ENCODE measurements around the gene FNTB.
"Not testable (repeated sequence)": the region's sequence is repeated elsewhere in the genome, so short reads cannot be mapped to it uniquely, and the experiment has no call there.

FNTB gene

DNA sequence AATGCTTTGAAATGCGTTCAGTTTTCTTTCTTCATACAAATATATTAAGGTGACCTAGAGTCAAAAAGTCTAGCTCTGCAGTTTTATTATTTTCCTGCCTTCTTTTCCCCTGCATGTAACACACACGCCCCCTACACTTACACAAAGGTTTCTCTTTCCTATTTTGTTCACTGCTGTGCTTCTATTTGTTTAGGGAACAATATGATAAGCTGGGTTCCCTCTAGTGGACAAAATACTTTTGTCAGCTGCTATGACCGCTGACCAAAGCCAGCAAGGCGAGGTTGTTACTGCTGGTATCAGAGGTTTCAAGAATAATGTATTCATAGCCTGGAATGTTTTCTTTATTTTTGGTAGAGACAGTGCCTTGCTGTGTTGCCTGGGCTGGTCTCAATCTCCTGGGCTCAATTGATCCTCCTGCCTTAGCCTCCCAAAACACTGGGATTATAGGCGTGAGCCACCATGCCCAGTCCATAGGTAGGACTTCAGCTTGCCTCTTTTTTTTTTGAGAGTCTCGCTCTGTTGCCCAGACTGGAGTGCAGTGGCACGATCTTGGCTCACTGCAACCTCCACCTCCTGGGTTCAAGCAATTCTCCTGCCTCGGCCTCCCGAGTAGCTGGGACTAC, 33.4 kb downstream of the FNTB start:
- no peak for DNase-seq

DNA sequence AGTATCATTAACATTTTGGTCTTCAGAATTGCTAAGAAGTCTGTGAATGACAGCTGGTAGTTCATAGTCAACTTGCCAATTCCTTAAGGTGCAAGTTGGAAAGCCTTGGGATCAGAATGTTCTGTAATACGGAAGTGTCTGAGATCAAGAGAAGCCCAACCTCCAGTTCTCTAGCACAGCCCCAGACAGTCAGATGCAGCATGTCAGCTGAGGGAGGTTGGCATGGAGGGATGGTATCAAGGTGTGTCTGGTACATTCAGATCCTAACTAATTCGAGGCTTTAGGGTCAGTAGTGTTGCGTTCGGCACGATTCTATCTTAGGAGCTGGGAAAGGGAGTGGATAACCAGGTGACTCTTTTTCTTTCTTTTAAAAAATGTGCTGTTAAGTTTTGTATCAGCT, 38.3 kb downstream of the FNTB start:
- DNase-seq: no peak

DNA sequence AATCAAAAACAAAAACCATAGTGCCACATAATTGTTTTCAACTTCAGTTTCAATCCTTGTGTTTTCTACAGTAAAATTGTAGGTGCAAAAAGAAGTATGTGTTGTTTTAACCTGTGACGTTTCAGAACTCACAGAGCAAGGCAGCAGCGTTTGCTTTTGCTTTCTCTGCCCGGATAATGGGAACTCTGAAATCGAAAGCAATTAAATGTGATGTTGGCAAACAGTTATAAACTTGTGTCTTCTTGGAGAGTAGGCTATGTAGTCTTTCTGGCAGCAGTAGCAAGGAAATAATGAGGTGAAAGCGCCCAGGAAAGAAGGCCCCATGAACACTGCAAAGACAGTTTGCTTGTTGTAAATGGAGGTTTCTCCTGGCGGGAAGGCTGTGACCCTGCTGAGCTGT, 39.1 kb downstream of the FNTB start:
- no peak for DNase-seq

DNA sequence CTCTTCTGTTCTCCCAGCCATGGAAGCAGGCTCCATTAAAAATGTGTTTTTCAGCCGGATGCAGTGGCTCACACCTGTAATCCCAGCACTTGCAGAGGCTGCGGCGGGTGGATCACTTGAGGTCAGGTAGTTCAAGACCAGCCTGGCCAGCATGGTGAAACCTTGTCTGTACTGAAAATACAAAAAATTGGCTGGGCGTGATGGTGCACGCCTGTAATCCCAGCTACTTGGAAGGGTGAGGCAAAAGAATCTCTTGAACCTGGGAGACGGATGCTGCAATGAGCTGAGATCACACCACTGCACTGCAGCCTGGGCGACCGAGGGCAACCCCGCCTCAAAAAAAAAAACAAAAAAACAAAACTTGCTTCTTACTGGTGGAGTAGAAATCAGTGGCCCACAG, 39.8 kb downstream of the FNTB start:
- DNase-seq: no peak

DNA sequence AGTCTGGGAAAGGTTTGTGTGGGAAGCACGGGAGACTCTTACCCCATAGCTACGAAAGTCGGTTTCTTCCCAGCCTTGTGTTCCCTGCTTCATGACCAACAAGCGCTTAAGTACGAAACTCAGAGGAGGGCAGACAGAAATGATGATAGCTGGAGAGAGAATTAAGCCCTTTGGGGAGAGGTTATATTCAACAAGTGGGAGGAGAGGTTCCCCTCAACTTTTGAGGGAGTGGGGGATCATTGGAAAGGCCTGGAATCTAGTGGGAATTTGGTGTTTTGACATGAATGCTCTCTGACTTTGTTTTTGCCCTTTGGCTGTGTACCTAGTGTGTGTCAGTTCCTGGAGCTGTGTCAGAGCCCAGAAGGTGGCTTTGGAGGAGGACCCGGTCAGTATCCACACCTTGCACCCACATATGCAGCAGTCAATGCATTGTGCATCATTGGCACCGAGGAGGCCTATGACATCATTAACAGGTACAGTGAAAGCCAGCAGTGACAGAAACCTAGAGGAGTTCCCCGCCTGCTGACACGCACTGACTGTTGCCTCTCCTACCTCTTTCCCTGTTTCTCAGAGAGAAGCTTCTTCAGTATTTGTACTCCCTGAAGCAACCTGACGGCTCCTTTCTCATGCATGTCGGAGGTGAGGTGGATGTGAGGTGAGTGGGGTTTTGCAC, 40.6 kb downstream of the FNTB start:
- DNase-seq: no peak

DNA sequence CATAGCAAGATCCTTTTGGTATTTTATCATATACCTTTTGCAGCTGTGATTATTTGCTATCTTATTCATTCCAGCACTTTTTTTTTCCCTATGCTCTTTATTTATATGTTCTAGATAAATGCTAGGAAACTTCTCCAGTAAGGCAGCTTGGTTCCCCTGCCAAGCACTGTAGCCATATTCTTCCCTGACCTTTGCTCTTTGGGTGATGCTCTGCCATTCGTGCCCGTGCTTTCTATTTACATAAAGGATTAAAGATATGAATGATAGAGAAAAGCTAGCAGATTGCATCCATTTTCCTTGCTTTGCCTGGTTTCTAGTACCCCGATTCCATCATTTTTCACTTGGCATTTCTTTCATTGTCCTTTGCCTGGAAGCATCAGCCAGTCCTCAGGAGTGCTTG, 42.2 kb downstream of the FNTB start:
- DNase-seq: no peak

DNA sequence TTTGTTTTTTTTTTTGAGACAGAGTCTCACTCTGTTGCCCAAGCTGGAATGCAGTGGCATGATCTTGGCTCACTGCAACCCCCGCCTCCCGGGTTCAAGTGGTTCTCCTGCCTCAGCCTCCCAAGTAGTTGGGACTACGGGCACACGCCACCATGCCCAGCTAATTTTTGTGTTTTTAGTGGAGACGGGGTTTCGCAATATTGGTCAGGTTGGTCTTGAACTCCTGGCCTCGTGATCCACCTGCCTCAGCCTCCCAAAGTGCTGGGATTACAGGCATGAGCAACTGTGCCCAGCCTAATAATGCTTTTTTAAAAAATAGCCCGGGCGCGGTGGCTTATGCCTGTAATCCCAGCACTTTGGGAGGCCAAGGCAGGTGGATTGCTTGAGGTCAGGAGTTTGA, 44.6 kb downstream of the FNTB start:
- not testable (repeated sequence) for DNase-seq

DNA sequence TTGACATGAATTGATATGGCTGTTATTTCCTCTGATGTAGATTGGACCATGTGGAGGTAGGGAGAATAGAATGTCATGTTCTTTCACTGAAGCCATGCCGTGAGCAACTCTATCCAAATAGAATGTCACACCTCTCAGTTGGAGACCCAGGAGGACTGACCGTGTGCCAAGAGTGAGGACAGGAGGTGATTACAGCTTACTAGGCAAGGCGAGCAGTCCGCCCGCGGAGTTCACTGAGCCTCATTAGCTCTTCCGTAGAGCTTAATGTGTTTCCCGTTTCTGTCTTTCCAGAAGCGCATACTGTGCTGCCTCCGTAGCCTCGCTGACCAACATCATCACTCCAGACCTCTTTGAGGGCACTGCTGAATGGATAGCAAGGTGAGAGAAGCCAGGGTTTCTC, 45.6 kb downstream of the FNTB start:
- no peak for DNase-seq

DNA sequence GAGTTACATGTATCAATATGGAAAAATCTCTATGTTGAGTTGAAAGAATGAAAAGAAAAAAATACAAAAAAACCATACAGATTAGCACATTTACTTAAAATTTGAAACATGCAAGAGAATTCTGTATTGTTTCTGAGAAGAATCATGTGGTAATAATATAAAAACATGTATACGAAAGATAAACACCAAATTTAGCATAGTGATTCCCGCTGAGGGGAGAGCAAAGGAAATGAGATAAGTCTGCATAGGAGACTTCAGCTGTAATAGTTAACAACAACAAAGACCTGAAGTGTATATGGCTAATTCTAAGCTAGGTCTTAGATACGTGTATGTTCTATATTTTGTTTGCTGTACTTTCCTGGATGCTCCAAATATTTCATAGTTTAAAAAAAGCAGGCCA, 46.5 kb downstream of the FNTB start:
- no peak for DNase-seq

DNA sequence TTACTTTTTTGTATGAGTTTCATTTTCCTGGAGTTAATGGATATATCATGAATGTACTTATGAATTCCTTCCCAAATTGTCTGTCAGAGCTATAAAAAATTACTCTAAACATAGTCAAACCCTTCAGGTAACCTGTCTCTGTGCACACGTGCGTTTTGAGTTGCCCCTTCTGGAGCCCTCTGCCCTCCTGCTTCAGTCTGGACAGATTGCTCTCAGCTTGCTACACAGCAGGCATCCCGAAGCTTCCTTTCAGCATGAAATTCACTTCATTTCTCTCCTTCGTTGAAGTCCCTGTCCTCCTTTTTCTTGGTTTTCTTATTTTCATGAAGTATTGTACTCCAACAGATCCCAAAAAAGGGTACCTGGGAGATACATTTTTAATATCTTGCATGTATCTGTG, 47.3 kb downstream of the FNTB start:
- no peak for DNase-seq

DNA sequence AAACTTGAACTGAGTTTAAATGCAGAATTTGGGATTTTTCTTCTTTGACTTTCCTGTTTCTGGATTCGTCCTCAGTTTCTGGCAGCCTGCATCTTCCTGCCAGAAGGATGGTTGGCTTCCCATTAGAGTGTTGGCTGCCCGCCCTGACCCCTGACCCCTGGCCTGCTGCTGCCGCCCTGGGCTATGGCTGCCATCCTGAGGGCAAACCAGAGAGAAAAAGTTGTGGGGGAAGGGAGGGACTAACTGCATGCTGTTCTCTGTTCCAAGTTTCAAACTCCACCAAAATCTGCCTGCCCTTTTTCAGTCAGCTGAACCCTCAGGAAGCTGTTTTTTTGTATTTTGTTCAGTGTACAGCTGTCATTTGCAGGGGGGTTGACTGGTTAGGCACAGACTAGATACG, 48.4 kb downstream of the FNTB start:
- no peak for DNase-seq

DNA sequence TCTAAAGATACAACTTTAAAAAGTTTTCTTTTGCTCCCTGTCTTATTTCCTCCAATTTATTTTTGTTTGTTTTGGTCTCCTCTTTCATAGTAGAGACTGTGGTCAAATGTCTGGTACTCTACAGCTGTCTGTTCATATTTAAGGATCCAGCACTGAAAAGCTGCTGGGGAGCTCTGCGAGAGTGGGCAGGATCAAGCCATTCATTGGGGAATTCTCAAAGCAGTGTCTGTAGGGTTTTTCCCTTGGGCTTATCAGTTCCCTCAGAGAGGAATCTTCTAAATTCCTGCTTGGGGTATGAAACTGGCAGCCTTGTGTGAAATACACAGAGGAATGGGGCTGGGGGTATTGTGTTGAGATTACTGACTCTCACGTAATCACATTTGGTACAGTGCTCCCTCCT, 52.3 kb downstream of the FNTB start:
- DNase-seq: no peak

DNA sequence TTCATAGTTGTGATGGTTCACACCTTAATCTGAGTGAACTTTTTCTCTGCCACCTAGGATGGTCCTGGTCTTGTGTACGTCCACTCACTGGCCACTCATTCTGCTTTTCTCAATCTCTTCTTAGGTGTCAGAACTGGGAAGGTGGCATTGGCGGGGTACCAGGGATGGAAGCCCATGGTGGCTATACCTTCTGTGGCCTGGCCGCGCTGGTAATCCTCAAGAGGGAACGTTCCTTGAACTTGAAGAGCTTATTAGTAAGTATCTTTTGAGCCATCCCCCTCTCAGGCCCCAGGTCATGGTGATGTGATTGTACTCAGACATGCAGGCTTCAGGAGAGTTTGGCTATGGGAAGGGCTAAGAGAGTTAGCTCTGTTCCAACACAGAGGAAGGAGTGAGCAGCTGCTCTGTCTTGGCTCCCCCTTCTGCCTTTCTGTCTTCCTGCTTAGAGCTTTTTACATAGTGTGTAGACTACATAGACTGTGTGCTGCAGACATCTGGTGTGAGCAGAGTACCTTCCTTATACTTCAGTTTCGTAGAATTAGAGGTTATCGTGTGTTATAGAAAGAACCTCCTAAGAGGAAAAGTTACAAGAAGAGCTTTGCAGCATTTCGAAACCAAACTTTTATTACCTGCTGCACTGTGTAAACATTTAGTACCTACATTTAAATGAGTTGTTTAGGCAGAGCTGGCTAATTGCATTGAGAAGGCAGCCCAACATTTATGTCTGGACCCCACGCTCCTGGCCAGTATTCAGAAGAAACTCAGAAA, 54.2 kb downstream of the FNTB start:
- DNase-seq: no peak

DNA sequence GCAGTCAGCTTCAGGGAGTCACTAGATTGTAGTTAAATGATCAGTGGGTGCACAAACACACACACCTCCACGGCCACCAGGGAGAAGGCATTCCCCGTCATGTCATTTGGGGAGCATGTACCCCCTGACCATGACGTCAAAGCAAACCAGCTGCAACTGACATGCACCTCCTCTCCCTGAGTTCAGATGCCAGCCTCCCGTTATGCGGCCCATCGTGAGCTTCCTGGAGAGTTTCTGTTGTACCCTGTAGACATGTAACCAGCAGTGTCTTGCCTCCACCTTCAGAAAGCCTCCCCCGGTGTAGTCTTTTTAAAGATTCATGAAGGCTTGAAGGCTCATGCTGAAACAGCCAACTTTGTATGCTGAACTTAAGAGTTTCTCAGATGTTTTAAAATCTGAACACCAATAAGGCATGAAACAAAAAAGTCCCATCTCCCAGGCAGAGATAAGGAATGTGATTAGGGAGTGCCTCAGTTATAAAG, 54.8 kb downstream of the FNTB start:
- DNase-seq: no peak

DNA sequence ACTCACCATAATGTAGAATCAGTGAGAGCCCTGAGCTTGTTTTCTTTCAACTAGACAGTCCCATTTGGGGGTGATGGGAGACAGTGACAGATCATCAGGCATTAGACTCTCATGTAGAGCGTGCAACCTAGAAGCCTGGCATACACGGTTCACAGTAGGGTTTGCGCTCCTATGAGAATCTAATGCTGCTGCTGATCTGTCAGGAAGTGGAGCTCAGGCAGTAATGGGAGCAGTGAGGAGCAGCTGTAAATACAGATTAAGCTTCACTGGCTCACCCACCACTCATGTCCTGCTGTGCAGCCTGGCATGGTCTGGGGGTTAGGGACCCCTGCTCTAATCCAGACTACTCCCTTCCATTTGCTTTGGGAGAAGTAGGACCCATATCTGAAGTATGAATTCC, 55.6 kb downstream of the FNTB start:
- DNase-seq: no peak

DNA sequence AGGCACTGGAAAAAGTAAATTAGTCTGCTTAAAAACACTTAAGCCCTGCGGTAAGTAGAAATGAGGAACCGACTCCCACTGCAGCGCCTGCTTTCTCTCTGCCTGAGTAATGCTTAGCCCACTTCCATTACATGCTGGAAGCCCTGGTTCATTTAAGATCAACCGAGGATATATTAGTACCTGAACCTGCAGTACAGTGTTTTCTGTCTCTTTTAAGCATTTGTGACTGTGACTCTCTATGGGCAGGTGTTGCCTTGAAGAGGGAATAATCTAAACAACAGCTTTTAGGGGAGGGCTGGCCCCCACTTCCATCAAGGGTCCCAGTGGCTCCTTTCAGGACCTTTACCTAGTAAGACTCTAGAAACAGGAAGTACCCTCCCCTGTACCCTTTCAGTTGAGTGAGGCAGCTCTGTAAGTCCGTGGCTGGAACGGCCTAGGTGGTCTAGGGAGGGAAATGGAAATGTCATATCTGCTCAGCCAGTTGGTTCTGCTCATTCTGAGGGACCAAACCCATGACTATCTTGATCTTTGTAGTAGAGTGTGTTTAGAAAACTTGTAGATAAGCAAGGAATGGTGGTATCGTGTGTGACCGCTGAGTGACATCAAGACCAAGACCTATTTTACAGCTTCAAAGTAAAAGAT, 56.2 kb downstream of the FNTB start:
- DNase-seq: no peak

DNA sequence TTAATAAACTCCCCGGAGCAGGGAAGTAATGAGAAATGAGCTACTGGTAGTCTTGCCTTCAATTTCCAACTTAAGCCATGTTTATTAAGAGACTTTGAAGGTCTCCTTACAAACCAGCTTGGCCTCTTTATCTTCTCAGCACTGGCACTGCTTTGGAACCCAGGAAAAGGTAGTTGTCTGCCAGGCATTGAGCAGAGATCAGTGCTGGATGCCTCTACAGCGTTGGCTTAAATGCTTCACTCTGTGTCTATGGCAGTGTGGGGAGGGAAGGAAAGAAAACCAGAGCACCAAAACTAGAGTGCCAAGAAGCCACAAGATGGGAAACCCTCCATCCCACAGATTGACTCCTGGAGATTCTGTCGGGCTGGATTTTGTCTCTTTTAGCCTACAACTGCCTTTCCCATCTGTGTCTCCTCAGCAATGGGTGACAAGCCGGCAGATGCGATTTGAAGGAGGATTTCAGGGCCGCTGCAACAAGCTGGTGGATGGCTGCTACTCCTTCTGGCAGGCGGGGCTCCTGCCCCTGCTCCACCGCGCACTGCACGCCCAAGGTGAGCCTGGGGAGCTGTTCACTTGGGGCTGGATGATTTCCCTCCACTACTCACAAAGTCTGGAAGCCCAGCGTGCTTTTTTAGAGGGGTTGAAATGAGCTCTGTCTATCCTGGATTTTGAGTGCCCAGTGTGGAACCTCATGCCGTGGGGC, 57.3 kb downstream of the FNTB start:
- DNase-seq: no peak

DNA sequence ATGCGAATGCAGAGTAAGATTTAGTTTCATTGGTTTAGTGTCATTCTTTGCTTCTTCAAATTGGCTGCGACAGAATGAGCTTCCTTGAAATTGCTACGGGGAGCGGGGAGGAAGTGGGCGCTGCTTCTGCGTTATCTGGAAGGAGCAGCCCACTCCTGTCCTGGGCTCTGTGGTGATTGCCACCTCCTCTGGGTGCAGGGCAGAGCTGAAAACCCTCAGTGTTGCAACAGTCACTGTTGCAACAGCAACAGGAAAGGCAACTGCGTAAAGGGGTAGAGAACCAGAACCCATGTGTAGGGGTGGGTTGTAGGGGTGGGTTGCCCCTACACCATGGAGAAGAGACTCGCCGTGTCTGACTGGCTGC, 57.9 kb downstream of the FNTB start:
- DNase-seq: no peak

DNA sequence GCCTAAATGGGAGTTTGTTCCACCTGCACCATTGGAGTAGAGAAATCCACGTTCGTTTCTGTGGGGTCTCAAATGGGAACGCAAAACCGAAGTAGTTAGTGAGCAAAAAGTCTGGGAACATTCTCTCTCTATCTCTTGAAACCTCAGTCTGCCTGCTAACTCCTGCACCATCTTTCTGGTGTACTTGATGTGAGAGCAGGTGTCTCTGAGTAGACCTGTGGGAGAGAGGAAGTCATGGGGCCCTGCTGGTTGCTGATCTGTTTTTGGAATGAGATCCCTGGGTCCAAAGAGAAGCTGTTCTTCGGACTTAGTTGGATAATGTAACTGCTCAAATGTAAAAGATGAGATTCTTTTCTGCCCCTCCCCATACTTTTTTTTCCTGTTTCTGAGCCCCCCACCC, 58.3 kb downstream of the FNTB start:
- DNase-seq: no peak

DNA sequence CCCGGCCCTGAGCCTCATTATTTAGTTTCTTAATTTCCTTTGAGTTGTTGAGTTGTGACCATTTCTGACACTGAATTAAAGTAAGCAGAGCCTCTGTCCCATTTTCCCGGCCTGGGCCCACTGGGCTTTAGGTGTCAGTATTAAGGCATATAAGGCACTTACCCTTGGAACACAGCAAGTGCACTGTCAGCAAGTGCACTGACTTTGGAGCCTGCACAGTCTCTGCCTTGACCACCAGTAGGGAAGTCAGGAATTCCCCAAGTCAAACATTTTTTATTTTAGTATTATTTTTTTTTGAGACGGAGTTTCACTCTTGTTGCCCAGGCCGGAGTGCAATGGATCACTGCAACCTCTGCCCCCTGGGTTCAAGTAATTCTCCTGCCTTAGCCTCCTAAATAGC, 59.0 kb downstream of the FNTB start:
- no peak for DNase-seq

DNA sequence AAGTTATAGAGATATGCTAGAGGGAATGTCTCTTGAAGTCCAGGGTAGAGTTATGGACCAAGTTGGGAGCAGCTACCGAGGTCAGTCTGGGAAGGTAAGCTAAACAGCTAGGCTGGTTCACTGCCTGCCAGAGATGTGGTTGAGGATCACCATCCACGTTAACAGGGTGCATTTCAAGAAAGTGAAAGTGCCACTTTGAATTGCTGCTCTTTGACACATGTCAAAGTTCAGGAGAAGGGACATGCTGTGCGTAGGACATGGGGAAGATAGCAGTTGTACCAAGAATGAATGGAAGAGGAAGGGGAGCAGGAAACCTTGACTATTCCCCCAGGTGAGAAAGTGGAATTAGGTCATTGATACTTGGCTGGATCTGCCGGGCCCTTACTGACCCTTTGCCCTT, 66.1 kb downstream of the FNTB start:
- DNase-seq: no peak

DNA sequence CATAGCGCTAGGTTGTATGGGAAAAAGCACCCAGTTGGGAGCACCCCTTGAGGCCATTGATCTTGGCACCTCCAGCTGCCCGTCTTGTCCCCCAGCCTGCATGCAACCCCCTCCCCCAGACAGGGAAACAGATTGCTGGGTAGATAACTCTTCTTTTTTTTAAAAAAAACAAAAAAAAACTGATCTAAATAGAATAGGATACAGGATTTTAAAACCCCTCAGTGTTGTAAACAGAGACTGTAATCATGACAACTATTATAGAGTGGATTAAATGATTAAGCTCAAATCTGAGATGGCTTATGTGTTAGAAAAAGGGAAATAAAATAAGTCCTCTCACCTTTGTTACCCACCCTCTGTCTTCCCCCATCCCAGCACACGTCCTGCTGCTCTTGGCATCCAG, 66.8 kb downstream of the FNTB start:
- no peak for DNase-seq

DNA sequence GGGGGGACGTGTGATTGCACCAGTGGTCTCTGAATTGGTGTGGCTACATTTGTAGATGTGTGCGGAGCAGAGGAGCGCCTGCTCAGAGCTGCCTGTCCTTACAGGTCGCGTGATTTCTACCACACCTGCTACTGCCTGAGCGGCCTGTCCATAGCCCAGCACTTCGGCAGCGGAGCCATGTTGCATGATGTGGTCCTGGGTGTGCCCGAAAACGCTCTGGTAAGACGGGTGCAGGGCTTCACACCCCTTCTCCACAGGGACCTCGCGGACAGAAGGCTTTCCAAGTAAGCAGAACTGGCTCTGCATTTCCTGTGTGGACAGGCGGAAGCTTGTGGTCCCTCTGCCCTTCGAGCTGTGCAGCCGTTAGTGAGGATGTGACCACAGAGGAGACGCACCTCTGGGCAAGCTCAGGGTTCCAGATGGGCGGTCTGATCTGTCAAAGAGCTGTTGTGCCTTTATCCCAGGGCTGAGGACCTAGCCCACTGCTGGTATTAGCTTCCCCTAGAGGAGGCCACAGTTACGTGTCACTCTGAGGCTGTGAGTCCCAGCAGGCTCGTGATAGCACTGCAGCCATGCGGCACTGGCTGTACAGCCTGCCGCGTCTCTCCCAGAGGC, 67.9 kb downstream of the FNTB start:
- DNase-seq: no peak
